ENCODE data around the gene LARGE1. TPM values are rescaled to one million over a fixed set of nuclear protein-coding genes. Genes with fewer than 3 reads are reported as not detected.

LARGE1 gene
- total and polyA plus RNA-seq, 5 donors: 23.8 to 100.0 (median 73.1) TPM

DNA sequence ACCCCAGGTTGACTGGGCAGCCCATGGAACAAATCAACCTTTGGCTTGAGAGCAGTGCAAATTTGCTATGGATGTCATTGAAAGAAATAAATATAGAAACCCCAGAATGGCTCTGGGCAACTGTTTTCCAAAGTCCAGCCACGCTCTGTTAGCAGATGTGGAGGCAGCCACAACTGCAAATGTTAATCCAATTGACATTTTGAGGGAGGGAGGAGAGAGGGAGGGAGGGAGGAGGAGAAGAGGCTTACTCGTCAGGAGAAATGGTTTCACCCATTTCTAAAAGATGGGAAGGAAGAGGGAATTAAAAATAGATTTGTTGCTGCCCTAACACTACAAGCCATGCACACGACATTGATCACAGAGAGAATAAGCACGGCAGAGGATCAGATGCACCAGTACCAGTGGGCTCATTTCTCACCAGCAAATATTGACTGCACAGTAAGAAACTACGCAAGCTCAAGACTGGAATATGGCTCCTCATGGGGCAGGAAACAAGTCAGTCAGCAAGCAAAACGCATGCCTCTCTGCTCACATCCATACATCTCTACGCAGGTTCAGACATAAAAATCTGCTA is 229.1 kb downstream of the LARGE1 start:
- no peak for DNase-seq
- no peak overlapping the region for H3K27ac ChIP-seq (ENCODE audit: low read length)
- H3K9me3 ChIP-seq (ENCODE audit: control insufficient read depth, low read length): no peaks in the 10 kb centered on the region
- no peaks in the 10 kb centered on the region for H3K4me1 ChIP-seq (ENCODE audit: control insufficient read depth, insufficient read depth, low read length)
- intact Hi-C loops (cut with DNase I): no loop called here
- WGBS: 95% methylated on average over 7 of the region's 7 CpGs
- H3K27me3 ChIP-seq (ENCODE audit: control insufficient read depth, insufficient read depth): no peaks in the 10 kb centered on the region
- H3K4me3 ChIP-seq (ENCODE audit: low read length): no peak overlapping the region
- no peak for ATAC-seq

DNA sequence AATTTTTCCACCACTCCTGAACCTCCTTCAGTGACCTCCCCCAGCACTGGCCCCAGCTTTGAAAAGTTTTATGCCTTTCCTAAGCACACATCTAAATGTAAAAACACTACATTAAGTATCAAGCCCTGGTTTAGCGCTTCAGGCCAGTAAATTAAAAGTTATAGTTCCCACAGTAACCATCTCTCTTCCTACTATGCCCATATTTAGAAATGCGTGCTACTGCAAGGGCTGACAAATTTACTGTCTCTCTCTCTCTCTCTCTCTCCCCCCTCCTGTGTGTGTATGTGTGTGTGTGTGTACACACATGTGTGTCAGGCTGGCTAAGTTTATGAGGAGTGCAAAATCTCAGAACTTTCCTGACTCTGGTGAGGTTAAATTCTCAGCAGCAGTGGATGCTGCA is 231.4 kb downstream of the LARGE1 start:
- no peak overlapping the region for H3K4me3 ChIP-seq (ENCODE audit: low read length)
- H3K27ac ChIP-seq (ENCODE audit: low read length): no peak overlapping the region
- intact Hi-C loops (cut with DNase I): no loop called here
- H3K9me3 ChIP-seq (ENCODE audit: control insufficient read depth, low read length): no peaks in the 10 kb centered on the region
- no peaks in the 10 kb centered on the region for H3K4me1 ChIP-seq (ENCODE audit: control insufficient read depth, insufficient read depth, low read length)
- no peak for DNase-seq
- no peaks in the 10 kb centered on the region for H3K27me3 ChIP-seq (ENCODE audit: control insufficient read depth, insufficient read depth)
- WGBS: 96% methylated on average over 2 of the region's 2 CpGs
- ATAC-seq: no peak

DNA sequence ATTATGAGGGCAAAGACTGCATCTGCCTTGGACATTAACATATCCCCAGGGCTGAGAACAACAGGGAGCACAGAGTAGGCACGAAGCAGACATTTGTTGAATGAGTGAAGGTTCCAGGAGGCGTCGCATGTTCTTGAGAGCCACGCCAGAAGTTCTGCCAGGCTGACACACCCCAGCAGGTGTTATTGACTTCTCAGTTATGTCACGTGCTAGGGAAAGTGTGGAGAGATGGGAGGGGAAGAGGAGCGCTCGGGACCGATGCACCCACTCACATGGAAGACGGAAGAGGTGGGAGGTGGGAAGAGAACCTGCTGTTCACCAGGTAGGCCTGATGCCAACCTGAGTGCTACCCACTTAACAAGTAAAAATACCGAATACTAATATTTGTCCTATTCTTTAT is 232.8 kb downstream of the LARGE1 start:
- H3K27me3 ChIP-seq (ENCODE audit: control insufficient read depth, insufficient read depth): no peaks in the 10 kb centered on the region
- H3K4me3 ChIP-seq (ENCODE audit: low read length): no peak overlapping the region
- intact Hi-C loops (cut with DNase I): no loop called here
- DNase-seq (no peak), ATAC-seq (no peak)
- H3K4me1 ChIP-seq (ENCODE audit: control insufficient read depth, insufficient read depth, low read length): no peaks in the 10 kb centered on the region
- 94% methylated on average over 10 of the region's 10 CpGs for whole genome bisulfite sequencing
- H3K9me3 ChIP-seq (ENCODE audit: control insufficient read depth, low read length): no peaks in the 10 kb centered on the region
- H3K27ac ChIP-seq (ENCODE audit: low read length): no peak overlapping the region

DNA sequence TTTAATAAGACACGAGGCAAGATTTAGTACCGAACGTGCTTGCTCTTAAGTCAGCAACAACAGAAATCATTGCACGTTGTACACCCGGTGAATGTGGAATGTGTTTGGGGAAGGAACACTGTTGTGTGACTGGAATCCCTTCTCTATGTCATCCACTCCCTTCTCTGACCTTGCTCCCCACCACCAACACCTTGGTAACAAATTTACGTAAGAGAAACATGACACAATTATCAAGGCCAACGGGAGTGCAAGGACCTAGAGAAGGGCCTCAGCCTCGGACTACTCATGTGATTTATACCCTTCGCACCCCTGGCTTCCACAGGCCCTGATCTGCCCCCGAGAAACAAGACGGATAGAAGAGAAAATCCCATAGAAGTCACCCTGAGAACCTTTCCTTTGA is 236.2 kb downstream of the LARGE1 start:
- WGBS: 89% methylated on average over 11 of the region's 11 CpGs
- ATAC-seq (peak in 1 of 2 donors; percentile 21), DNase-seq (no peak)
- Histone ChIP-seq H3K27ac (ENCODE audit: low read length) (no peak overlapping the region), H3K4me3 (ENCODE audit: low read length) (no peak overlapping the region), H3K9me3 (ENCODE audit: control insufficient read depth, low read length) (no peaks in the 10 kb centered on the region), H3K27me3 (ENCODE audit: control insufficient read depth, insufficient read depth) (no peaks in the 10 kb centered on the region), H3K4me1 (ENCODE audit: control insufficient read depth, insufficient read depth, low read length) (peaks cover 2% of the 10 kb centered on the region)
- intact Hi-C loops (cut with DNase I): no loop called here

DNA sequence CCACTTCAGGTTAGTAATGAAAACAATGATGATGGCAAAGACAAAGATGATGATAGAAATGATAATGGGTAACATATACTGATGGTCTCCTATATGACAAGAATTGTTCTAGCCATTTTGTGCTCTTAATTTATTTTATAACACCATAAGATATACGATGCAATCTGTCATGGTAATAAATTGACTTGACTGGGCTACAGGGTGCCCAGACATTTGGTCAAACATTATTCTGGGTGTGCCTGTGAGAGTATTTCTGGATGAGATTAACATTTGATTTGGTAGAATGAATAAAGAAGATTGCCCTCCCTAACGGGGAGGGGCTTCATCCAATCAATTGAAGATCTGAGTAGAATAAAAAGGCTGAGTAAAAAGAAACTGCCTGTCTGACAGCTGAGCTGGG is 237.3 kb downstream of the LARGE1 start:
- DNase-seq: no peak
- ATAC-seq: no peak
- whole genome bisulfite sequencing: 47% methylated on average over 2 of the region's 2 CpGs
- Histone ChIP-seq H3K4me1 (ENCODE audit: control insufficient read depth, insufficient read depth, low read length) (peaks cover 6% of the 10 kb centered on the region), H3K27me3 (ENCODE audit: control insufficient read depth, insufficient read depth) (no peaks in the 10 kb centered on the region), H3K27ac (ENCODE audit: low read length) (no peak overlapping the region), H3K9me3 (ENCODE audit: control insufficient read depth, low read length) (no peaks in the 10 kb centered on the region), H3K4me3 (ENCODE audit: low read length) (no peak overlapping the region)
- intact Hi-C loops (cut with DNase I): no loop called here

DNA sequence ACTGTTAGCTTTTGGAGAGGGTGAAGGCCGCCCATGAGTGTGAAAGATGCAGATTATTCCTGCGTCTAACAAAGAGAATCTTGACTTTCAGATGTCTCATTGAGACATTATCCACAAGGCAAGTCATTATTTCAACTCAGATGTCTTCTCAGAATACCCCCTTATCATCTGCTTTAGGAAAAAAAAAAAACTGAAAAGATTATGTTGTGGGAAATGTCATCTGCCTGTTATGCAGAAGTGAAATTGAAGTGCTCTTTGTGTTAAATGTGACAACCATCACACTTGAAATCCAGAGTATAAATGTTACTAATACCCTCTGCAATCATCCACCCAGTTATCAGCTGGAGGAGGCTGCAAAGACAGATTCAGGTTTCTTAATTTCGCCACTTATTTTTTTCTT is 239.6 kb downstream of the LARGE1 start:
- no peaks in the 10 kb centered on the region for H3K9me3 ChIP-seq (ENCODE audit: control insufficient read depth, low read length)
- DNase-seq (no peak), ATAC-seq (no peak)
- H3K27me3 ChIP-seq (ENCODE audit: control insufficient read depth, insufficient read depth): no peaks in the 10 kb centered on the region
- H3K27ac ChIP-seq (ENCODE audit: low read length): no peak overlapping the region
- no peak overlapping the region for H3K4me3 ChIP-seq (ENCODE audit: low read length)
- 92% methylated on average over 3 of the region's 3 CpGs for WGBS
- intact Hi-C loops (cut with DNase I): no loop called here
- H3K4me1 ChIP-seq (ENCODE audit: control insufficient read depth, insufficient read depth, low read length): peaks cover 10% of the 10 kb centered on the region

DNA sequence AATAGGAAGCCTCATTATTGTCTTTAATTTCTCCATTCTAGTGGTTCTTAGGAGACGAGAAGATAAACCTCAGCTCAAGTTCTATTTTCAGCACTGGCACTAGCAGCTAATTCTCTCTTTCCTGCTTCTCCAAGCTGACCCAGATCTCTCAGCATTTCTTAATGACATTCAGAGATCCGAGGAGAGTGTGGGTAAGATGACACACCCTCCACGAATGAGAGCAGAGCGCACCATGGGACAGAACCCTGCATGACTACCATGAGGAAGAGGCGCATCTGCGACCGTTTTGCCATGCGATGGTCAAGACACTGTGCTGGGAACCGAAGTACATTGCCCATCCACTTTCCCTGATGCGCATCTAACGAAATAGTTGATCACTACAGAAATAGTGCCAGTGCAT is 241.8 kb downstream of the LARGE1 start:
- Histone ChIP-seq H3K4me3 (ENCODE audit: low read length) (no peak overlapping the region), H3K27me3 (ENCODE audit: control insufficient read depth, insufficient read depth) (no peaks in the 10 kb centered on the region), H3K27ac (ENCODE audit: low read length) (no peak overlapping the region), H3K4me1 (ENCODE audit: control insufficient read depth, insufficient read depth, low read length) (peaks cover 13% of the 10 kb centered on the region), H3K9me3 (ENCODE audit: control insufficient read depth, low read length) (no peaks in the 10 kb centered on the region)
- intact Hi-C loops (cut with DNase I): no loop called here
- 79% methylated on average over 11 of the region's 11 CpGs for WGBS
- ATAC-seq (no peak), DNase-seq (no peak)

DNA sequence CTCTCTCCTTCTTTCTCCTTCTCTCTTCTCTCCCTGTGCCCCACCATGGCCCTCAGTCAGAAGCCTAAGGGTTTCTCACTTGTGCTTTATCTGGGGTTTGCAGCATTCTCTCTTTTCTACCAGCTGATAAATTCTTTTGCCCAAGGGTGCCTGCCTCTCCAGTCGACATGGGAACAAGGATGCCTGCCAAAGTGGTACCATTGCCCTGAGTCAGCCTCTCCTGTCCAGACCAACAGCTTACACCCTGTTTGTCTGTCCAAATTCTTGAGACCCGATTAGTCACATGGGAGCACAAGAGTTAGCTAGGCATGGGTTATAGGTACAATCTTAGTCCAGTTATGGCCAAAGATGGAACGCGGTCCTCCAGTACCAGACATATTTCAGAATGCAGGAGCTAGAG is 242.7 kb downstream of the LARGE1 start:
- no peak overlapping the region for H3K4me3 ChIP-seq (ENCODE audit: low read length)
- 56% methylated on average over 4 of the region's 4 CpGs for WGBS
- H3K4me1 ChIP-seq (ENCODE audit: control insufficient read depth, insufficient read depth, low read length): peaks cover 13% of the 10 kb centered on the region
- no peaks in the 10 kb centered on the region for H3K27me3 ChIP-seq (ENCODE audit: control insufficient read depth, insufficient read depth)
- H3K27ac ChIP-seq (ENCODE audit: low read length): no peak overlapping the region
- H3K9me3 ChIP-seq (ENCODE audit: control insufficient read depth, low read length): no peaks in the 10 kb centered on the region
- ATAC-seq (peak in 1 of 2 donors; percentile 41), DNase-seq (no peak)
- intact Hi-C loops (cut with DNase I): no loop called here

DNA sequence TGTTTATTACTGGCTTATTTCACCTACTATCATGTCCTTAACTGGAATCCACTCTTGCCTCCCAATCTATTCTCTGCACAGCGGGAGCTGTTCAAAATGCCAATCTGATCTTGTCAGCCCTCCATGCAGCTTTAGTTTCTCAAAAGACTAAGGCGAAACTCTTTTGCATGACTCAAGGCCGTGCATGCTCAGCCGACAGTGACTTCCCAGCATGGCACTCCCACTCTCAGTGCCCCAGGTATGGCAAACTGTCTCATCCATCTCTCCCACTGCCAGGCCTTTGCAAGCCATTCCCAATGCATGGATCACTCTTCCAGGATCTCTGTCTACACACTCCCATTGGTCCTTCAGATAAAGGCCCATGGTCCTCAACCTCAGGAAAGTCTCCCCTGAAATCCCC is 245.9 kb downstream of the LARGE1 start:
- ATAC-seq: peak in 1 of 2 donors; percentile 29
- no peak for DNase-seq
- H3K4me1 ChIP-seq (ENCODE audit: control insufficient read depth, insufficient read depth, low read length): peaks cover 14% of the 10 kb centered on the region
- no peak overlapping the region for H3K27ac ChIP-seq (ENCODE audit: low read length)
- 73% methylated on average over 4 of the region's 4 CpGs for WGBS
- no peaks in the 10 kb centered on the region for H3K9me3 ChIP-seq (ENCODE audit: control insufficient read depth, low read length)
- intact Hi-C loops (cut with DNase I): no loop called here
- H3K4me3 ChIP-seq (ENCODE audit: low read length): no peak overlapping the region
- H3K27me3 ChIP-seq (ENCODE audit: control insufficient read depth, insufficient read depth): no peaks in the 10 kb centered on the region

DNA sequence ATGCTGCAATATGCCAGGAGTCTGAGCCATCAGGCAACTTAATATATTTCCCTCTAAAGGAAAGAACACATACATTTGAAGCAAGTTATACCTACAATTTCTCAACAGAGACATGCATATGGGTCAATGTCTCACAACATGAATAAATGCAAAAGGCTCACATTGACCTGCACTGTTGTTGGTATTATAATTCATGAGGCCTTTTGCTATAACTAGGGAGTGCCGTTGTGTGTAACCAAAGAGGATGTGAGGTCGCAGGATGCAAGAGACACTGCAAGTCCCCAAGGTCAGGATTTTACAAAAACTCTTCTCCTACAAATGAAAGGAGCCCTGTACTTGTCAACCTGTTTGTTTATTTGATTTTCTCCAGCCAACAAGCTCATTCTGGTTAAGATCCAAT is 250.5 kb downstream of the LARGE1 start:
- Histone ChIP-seq H3K27me3 (ENCODE audit: control insufficient read depth, insufficient read depth) (no peaks in the 10 kb centered on the region), H3K27ac (ENCODE audit: low read length) (no peak overlapping the region), H3K4me1 (ENCODE audit: control insufficient read depth, insufficient read depth, low read length) (peaks cover 17% of the 10 kb centered on the region), H3K9me3 (ENCODE audit: control insufficient read depth, low read length) (no peaks in the 10 kb centered on the region), H3K4me3 (ENCODE audit: low read length) (no peak overlapping the region)
- no peak for ATAC-seq
- DNase-seq: no peak
- 65% methylated on average over 2 of the region's 2 CpGs for WGBS
- intact Hi-C loops (cut with DNase I): no loop called here

DNA sequence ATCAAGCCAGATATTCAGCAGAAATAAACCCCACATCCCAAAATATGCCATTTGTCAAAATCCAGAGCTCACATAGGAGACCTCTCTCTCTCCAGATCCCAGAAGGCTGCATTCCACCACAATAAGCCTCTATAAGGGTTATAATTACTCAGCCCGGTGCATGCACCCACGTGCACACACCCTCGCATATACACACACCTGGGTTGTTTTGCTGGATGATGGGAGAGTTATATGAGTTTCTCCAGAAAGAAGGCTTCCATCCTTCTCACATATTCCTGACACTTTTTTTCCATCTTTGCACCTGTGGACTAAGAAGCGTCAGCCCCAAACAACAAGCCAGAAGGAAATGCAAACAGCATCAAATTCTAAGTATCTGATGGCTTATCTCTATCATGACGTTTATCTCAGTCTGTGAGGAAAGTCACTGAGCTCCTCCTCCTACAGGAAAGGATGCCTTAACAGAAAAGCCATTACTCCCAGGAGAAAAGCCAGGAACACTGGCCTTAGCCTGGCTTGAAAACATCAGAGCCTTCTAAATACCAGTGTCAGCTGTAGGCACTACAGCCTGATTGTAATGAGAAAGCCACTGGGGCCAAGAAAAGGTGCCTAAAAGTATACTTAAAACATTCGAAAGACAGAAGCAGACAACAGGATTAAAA is 253.2 kb downstream of the LARGE1 start:
- ATAC-seq (no peak), DNase-seq (no peak)
- Histone ChIP-seq H3K27ac (ENCODE audit: low read length) (no peak overlapping the region), H3K4me3 (ENCODE audit: low read length) (no peak overlapping the region), H3K4me1 (ENCODE audit: control insufficient read depth, insufficient read depth, low read length) (peaks cover 12% of the 10 kb centered on the region), H3K9me3 (ENCODE audit: control insufficient read depth, low read length) (no peaks in the 10 kb centered on the region), H3K27me3 (ENCODE audit: control insufficient read depth, insufficient read depth) (no peaks in the 10 kb centered on the region)
- intact Hi-C loops (cut with DNase I): no loop called here
- WGBS: 51% methylated on average over 6 of the region's 6 CpGs

Measured in right cardiac atrium (tissue), 5 donors.